MM.1S (cell line): ENCODE data around the gene ATAD3B.

Source experiments
- CTCF ChIP-seq: fragments of 300-600 bp; sonication (generic); IDR thresholded peaks from 2 replicates; pipeline ENCODE4 v1.5.1; 2016; ENCODE audit warnings: antibody characterized with exemption, low read length, mixed read lengths
- EZH2 ChIP-seq: fragments of 300-600 bp; sonication (generic); optimal IDR thresholded peaks from 2 replicates; pipeline ENCODE3; 2017; ENCODE audit warnings: low read depth, mild to moderate bottlenecking, antibody characterized with exemption, low read length, mixed read lengths
- EZH2phosphoT487 ChIP-seq: fragments of 300-600 bp; sonication (generic); IDR thresholded peaks from 2 replicates; pipeline ENCODE4 v1.6.1; 2018; ENCODE audit warnings: antibody characterized with exemption, low read length

- TF ChIP-seq EZH2phosphoT487 (no peak), CTCF (no peak), EZH2 (no peak)
Measured at GRCh38 chr1:1489231-1489630, 17.7 kb downstream of the ATAD3B start.
